Stimulated activated effector memory CD8-positive, alpha-beta T cell treated with anti-CD3 and anti-CD28 coated beads, Interleukin-12 subunit alpha, Interleukin-12 subunit beta, amount 100 ng/mL, for 72 hours (primary cell): Measurements from ENCODE around the gene KIAA1549.

Experiments
- ATAC-seq: fragments of 150-1000 bp; cut with Tn5 transposase; 2 replicates; pipeline ENCODE4 v1.10.0; 2021
- DNase-seq, 2 donors: peaks; one replicate each; pipeline ENCODE4 v3.0.0; 2021 to 2022; ENCODE audit warnings: low spot score in 2 of 2
- H3K27ac Mint-ChIP-seq: one replicate; pipeline ENCODE4 v1.8.0; 2022; ENCODE audit warnings: mild to moderate bottlenecking, mixed read lengths
- H3K36me3 Mint-ChIP-seq: one replicate; pipeline ENCODE4 v1.8.0; 2022; ENCODE audit warnings: mild to moderate bottlenecking, mixed read lengths
- H3K4me1 Mint-ChIP-seq: one replicate; pipeline ENCODE4 v1.8.0; 2022; ENCODE audit warnings: mixed read lengths
- H3K4me3 Mint-ChIP-seq: one replicate; pipeline ENCODE4 v1.8.0; 2022; ENCODE audit warnings: mild to moderate bottlenecking, mixed read lengths
- H3K9me3 Mint-ChIP-seq: one replicate; pipeline ENCODE4 v1.8.0; 2022; ENCODE audit warnings: mixed read lengths

KIAA1549 gene

GRCh38 chr7:138890499-138891445 lies 90.4 kb downstream of the KIAA1549 start:
- H3K27ac Mint-ChIP-seq: peak overlapping the region; percentile 43
- ATAC-seq: no peak
- H3K4me1 Mint-ChIP-seq: no peaks in the 10 kb centered on the region
- DNase-seq: no peak
- no peaks in the 10 kb centered on the region for H3K36me3 Mint-ChIP-seq
- no peaks in the 10 kb centered on the region for H3K9me3 Mint-ChIP-seq
- H3K4me3 Mint-ChIP-seq: no peak overlapping the region

- no peak for ATAC-seq
- Mint-ChIP-seq H3K36me3 (no peaks in the 10 kb centered on the region), H3K27ac (no peak overlapping the region), H3K4me3 (no peak overlapping the region), H3K9me3 (no peaks in the 10 kb centered on the region), H3K4me1 (no peaks in the 10 kb centered on the region)
- DNase-seq: no peak
Observed at GRCh38 chr7:138889582-138890498, 91.3 kb downstream of the KIAA1549 start.

GRCh38 chr7:138887872-138888656 lies 93.1 kb downstream of the KIAA1549 start:
- Mint-ChIP-seq H3K27ac (no peak overlapping the region), H3K36me3 (no peaks in the 10 kb centered on the region), H3K4me1 (no peaks in the 10 kb centered on the region), H3K9me3 (no peaks in the 10 kb centered on the region), H3K4me3 (no peak overlapping the region)
- no peak for DNase-seq
- no peak for ATAC-seq

- Mint-ChIP-seq H3K4me3 (no peak overlapping the region), H3K36me3 (no peaks in the 10 kb centered on the region), H3K4me1 (peaks cover 6% of the 10 kb centered on the region), H3K27ac (no peak overlapping the region), H3K9me3 (no peaks in the 10 kb centered on the region)
- DNase-seq (no peak), ATAC-seq (no peak)
Observed at GRCh38 chr7:138887085-138887710, 94.0 kb downstream of the KIAA1549 start.

GRCh38 chr7:138886501-138886917 lies 94.7 kb downstream of the KIAA1549 start:
- DNase-seq (peak; percentile 43 to 72), ATAC-seq (peak; percentile 67)
- peaks cover 12% of the 10 kb centered on the region for H3K4me1 Mint-ChIP-seq
- no peaks in the 10 kb centered on the region for H3K9me3 Mint-ChIP-seq
- H3K4me3 Mint-ChIP-seq: no peak overlapping the region
- no peaks in the 10 kb centered on the region for H3K36me3 Mint-ChIP-seq
- peak overlapping the region; percentile 83 for H3K27ac Mint-ChIP-seq

- Mint-ChIP-seq H3K4me1 (peaks cover 14% of the 10 kb centered on the region), H3K27ac (no peak overlapping the region), H3K36me3 (no peaks in the 10 kb centered on the region), H3K4me3 (no peak overlapping the region), H3K9me3 (no peaks in the 10 kb centered on the region)
- no peak for DNase-seq
- no peak for ATAC-seq
Observed at GRCh38 chr7:138885383-138886147, 95.6 kb downstream of the KIAA1549 start.

GRCh38 chr7:138882249-138882648 lies 98.9 kb downstream of the KIAA1549 start:
- ATAC-seq: peak; percentile 70
- Mint-ChIP-seq H3K36me3 (no peaks in the 10 kb centered on the region), H3K27ac (peak overlapping the region; percentile 41), H3K9me3 (no peaks in the 10 kb centered on the region), H3K4me1 (peaks cover 14% of the 10 kb centered on the region), H3K4me3 (peak overlapping the region; percentile 35)
- no peak for DNase-seq

- peak overlapping the region; percentile 35 for H3K4me3 Mint-ChIP-seq
- H3K9me3 Mint-ChIP-seq: no peaks in the 10 kb centered on the region
- H3K27ac Mint-ChIP-seq: peak overlapping the region; percentile 41
- H3K4me1 Mint-ChIP-seq: peaks cover 14% of the 10 kb centered on the region
- no peak for ATAC-seq
- DNase-seq: no peak
- no peaks in the 10 kb centered on the region for H3K36me3 Mint-ChIP-seq
Observed at GRCh38 chr7:138881579-138882188, 99.5 kb downstream of the KIAA1549 start.

GRCh38 chr7:138880881-138881578 lies 100.2 kb downstream of the KIAA1549 start:
- DNase-seq (no peak), ATAC-seq (no peak)
- H3K4me1 Mint-ChIP-seq: peaks cover 19% of the 10 kb centered on the region
- no peaks in the 10 kb centered on the region for H3K36me3 Mint-ChIP-seq
- H3K27ac Mint-ChIP-seq: peak overlapping the region; percentile 41
- no peaks in the 10 kb centered on the region for H3K9me3 Mint-ChIP-seq
- no peak overlapping the region for H3K4me3 Mint-ChIP-seq

- no peaks in the 10 kb centered on the region for H3K36me3 Mint-ChIP-seq
Observed at GRCh38 chr7:138879356-138879755, 101.8 kb downstream of the KIAA1549 start.

GRCh38 chr7:138878856-138879255 lies 102.3 kb downstream of the KIAA1549 start:
- no peaks in the 10 kb centered on the region for H3K36me3 Mint-ChIP-seq
- H3K4me3 Mint-ChIP-seq: no peak overlapping the region
- ATAC-seq (no peak), DNase-seq (no peak)
- H3K4me1 Mint-ChIP-seq: peaks cover 33% of the 10 kb centered on the region
- H3K9me3 Mint-ChIP-seq: no peaks in the 10 kb centered on the region
- H3K27ac Mint-ChIP-seq: no peak overlapping the region

More at GRCh38 chr7:138879356-138879755, 101.8 kb downstream of the KIAA1549 start:
- Mint-ChIP-seq H3K4me1 (peaks cover 31% of the 10 kb centered on the region), H3K9me3 (no peaks in the 10 kb centered on the region), H3K4me3 (no peak overlapping the region), H3K27ac (no peak overlapping the region)
- ATAC-seq: no peak
- DNase-seq: no peak

- Mint-ChIP-seq H3K9me3 (no peaks in the 10 kb centered on the region), H3K4me3 (no peak overlapping the region), H3K27ac (no peak overlapping the region), H3K36me3 (no peaks in the 10 kb centered on the region), H3K4me1 (peaks cover 33% of the 10 kb centered on the region)
- DNase-seq: no peak
- ATAC-seq: no peak
Observed at GRCh38 chr7:138878051-138878450, 103.1 kb downstream of the KIAA1549 start.

- H3K36me3 Mint-ChIP-seq: no peaks in the 10 kb centered on the region
- H3K4me1 Mint-ChIP-seq: peaks cover 20% of the 10 kb centered on the region
- DNase-seq: no peak
- ATAC-seq: no peak
- no peak overlapping the region for H3K27ac Mint-ChIP-seq
- no peaks in the 10 kb centered on the region for H3K9me3 Mint-ChIP-seq
- H3K4me3 Mint-ChIP-seq: peak overlapping the region; percentile 24
Observed at GRCh38 chr7:138876326-138876725, 104.9 kb downstream of the KIAA1549 start.
